GM18517 (cell line): ENCODE data around the gene ZNF655.
A peak's percentile ranks its signal among the peaks of the same experiment; 100 is the strongest.

Source experiments
- ATAC-seq: cut with Tn5 transposase; IDR thresholded peaks from one replicate; pipeline ENCODE4 v1.9.1; 2021; ENCODE audit warnings: mild to moderate bottlenecking, moderate library complexity; ENCODE audit not compliant: unreplicated experiment

The ZNF655 gene

GRCh38 chr7:99601656-99602310, 43.3 kb downstream of the ZNF655 start:
- ATAC-seq, result no peak

- no peak for ATAC-seq
Measured at GRCh38 chr7:99605527-99605926, 47.1 kb downstream of the ZNF655 start.

- no peak for ATAC-seq
Measured at GRCh38 chr7:99606531-99606930, 48.1 kb downstream of the ZNF655 start.

DNA sequence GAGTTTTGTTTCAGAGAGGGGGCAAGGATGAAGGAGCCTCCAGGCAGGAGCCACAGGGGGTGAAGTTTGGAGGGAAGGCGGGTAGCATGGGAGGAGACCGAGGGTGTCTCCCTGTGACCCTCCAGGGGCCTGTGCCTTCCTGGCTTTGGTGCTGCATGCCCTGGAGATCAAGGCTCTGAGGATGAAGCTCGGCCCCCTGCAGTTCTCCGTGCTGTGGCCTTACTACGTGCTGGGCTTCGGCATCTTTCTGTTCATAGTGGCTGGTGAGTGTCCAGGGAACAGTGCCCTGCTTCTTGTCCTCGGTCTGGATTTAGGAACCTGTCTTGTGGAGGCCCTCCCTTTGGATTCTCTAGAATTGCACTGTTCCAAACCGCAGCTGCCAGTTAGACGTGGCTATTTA, 49.1 kb downstream of the ZNF655 start:
- no peak for ATAC-seq

GRCh38 chr7:99614495-99614894, 56.1 kb downstream of the ZNF655 start:
- ATAC-seq, result no peak

GRCh38 chr7:99615989-99616358, 57.5 kb downstream of the ZNF655 start:
- no peak for ATAC-seq

- ATAC-seq, result peak; percentile 96
Measured at GRCh38 chr7:99616359-99617191, 58.1 kb downstream of the ZNF655 start, which contains the start of gene ZSCAN25. Gene ZSCAN25, plus strand, starts transcription at chr7:99616946. Its CDS starts 2,661 bp downstream, at chr7:99619607.

GRCh38 chr7:99617192-99617781, 58.8 kb downstream of the ZNF655 start:
- ATAC-seq, result no peak

GRCh38 chr7:99618726-99619125, 60.3 kb downstream of the ZNF655 start:
- ATAC-seq, result no peak

DNA sequence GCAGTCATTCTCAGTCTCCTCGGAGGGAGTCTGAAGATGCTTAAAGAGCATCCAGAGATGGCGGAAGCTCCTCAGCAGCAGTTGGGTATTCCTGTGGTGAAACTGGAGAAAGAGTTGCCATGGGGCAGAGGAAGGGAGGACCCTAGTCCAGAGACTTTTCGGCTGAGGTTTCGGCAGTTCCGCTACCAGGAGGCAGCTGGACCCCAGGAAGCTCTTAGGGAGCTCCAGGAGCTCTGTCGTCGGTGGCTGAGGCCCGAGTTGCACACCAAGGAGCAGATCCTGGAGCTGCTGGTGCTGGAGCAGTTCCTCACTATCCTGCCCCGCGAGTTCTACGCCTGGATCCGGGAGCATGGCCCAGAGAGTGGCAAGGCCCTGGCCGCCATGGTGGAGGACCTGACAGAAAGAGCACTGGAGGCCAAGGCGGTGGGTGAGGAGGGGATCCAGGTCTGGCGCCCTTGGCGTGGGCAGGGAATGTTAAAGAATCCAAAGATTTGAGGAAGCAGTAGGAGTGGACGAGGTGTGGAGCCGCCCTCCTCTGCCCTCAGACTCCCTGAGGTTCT, 61.2 kb downstream of the ZNF655 start:
- no peak for ATAC-seq

GRCh38 chr7:99621271-99621670, 62.8 kb downstream of the ZNF655 start:
- no peak for ATAC-seq

DNA sequence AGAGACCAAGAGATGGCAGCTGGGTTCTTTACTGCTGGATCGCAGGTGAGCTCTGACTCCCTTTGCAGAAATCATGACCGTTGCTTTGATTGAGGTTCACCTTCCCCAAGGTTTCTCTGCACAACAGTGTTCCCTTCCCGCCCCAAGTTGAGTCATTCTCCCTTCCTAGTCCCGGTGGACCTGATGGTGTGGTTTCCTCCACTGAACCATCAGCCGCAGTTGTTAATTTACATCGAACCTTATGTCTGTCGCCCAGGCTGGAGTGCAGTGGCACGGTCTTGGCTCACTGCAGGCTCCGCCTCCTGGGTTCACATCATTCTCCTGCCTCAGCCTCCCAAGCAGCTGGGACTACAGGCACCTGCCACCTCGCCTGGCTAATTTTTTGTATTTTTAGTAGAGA, 64.2 kb downstream of the ZNF655 start:
- ATAC-seq, result no peak

- ATAC-seq, result no peak
Measured at GRCh38 chr7:99623091-99623693, 64.8 kb downstream of the ZNF655 start.

DNA sequence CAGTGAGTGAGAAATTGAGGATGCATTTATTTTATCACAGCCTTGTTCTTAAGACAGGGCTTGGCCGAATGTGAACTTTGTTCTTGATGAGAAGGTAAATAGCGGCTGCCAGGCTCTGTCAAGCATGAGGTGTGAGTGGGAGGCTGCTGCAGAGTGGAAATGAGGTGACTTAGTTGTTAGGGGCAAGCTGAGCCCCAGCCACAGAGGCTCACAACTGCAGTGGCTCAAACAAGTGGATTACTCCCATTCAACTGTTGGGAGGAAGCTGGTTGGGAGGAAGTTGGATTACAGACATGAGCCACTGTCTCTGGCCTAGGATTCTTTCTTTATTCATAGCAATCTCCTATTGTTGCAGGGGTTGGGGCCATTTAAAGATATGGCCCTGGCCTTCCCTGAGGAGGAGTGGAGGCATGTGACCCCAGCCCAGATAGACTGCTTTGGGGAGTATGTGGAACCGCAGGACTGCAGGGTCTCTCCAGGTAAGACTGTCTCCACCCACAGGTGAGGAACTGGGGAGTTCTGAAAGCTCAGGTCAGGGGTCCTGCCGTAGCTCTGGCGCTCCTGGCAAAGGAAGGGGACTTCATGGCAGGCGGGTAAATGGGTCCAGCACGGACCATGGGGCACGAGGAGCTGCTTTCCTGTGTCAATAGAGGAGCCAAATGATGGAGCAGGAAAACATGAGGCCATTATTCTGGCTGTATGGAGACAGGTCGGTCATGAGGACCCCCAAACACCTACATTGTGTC, 65.4 kb downstream of the ZNF655 start:
- ATAC-seq, result no peak

- ATAC-seq, result no peak
Measured at GRCh38 chr7:99624484-99624883, 66.0 kb downstream of the ZNF655 start.

- ATAC-seq, result no peak
Measured at GRCh38 chr7:99625321-99625720, 66.9 kb downstream of the ZNF655 start.

GRCh38 chr7:99625961-99626360, 67.5 kb downstream of the ZNF655 start:
- ATAC-seq, result no peak
